ENCODE measurements around the gene RASGRF2. TPM values are rescaled to one million over a fixed set of nuclear protein-coding genes. Genes with fewer than 3 reads are reported as not detected.
A peak's percentile ranks its signal among the peaks of the same experiment; 100 is the strongest.

Gene RASGRF2
- total RNA-seq, 1 experiment from 2014 or later: 5.3 TPM

- H3K27me3 ChIP-seq (ENCODE audit: control insufficient read depth, insufficient read depth, low read length): no peaks in the 10 kb centered on the region
- DNase-seq: no peak
- no peak overlapping the region for H3K4me3 ChIP-seq (ENCODE audit: insufficient read depth, low read depth, low read length)
- H3K36me3 ChIP-seq (replicated peaks; ENCODE audit: control insufficient read depth, insufficient read depth, low read length): no peaks in the 10 kb centered on the region
Measured at GRCh38 chr5:81172710-81173109, 212.5 kb downstream of the RASGRF2 start.

- Histone ChIP-seq H3K27me3 (ENCODE audit: control insufficient read depth, insufficient read depth, low read length) (no peaks in the 10 kb centered on the region), H3K4me3 (ENCODE audit: insufficient read depth, low read depth, low read length) (no peak overlapping the region), H3K36me3 (replicated peaks; ENCODE audit: control insufficient read depth, insufficient read depth, low read length) (no peaks in the 10 kb centered on the region)
- no peak for DNase-seq
Measured at GRCh38 chr5:81177061-81177460, 216.9 kb downstream of the RASGRF2 start.

GRCh38 chr5:81179959-81180358 is 219.8 kb downstream of the RASGRF2 start:
- Histone ChIP-seq H3K27me3 (ENCODE audit: control insufficient read depth, insufficient read depth, low read length) (no peaks in the 10 kb centered on the region), H3K36me3 (replicated peaks; ENCODE audit: control insufficient read depth, insufficient read depth, low read length) (no peaks in the 10 kb centered on the region), H3K4me3 (ENCODE audit: insufficient read depth, low read depth, low read length) (no peak overlapping the region)
- DNase-seq: no peak

- H3K27me3 ChIP-seq (ENCODE audit: control insufficient read depth, insufficient read depth, low read length): no peaks in the 10 kb centered on the region
- H3K36me3 ChIP-seq (replicated peaks; ENCODE audit: control insufficient read depth, insufficient read depth, low read length): no peaks in the 10 kb centered on the region
- no peak for DNase-seq
- no peak overlapping the region for H3K4me3 ChIP-seq (ENCODE audit: insufficient read depth, low read depth, low read length)
Measured at GRCh38 chr5:81180780-81181460, 220.8 kb downstream of the RASGRF2 start.

- H3K27me3 ChIP-seq (ENCODE audit: control insufficient read depth, insufficient read depth, low read length): no peaks in the 10 kb centered on the region
- H3K4me3 ChIP-seq (ENCODE audit: insufficient read depth, low read depth, low read length): no peak overlapping the region
- peak; percentile 40 for DNase-seq
- H3K36me3 ChIP-seq (replicated peaks; ENCODE audit: control insufficient read depth, insufficient read depth, low read length): no peaks in the 10 kb centered on the region
Measured at GRCh38 chr5:81181576-81182316, 221.6 kb downstream of the RASGRF2 start.

DNA sequence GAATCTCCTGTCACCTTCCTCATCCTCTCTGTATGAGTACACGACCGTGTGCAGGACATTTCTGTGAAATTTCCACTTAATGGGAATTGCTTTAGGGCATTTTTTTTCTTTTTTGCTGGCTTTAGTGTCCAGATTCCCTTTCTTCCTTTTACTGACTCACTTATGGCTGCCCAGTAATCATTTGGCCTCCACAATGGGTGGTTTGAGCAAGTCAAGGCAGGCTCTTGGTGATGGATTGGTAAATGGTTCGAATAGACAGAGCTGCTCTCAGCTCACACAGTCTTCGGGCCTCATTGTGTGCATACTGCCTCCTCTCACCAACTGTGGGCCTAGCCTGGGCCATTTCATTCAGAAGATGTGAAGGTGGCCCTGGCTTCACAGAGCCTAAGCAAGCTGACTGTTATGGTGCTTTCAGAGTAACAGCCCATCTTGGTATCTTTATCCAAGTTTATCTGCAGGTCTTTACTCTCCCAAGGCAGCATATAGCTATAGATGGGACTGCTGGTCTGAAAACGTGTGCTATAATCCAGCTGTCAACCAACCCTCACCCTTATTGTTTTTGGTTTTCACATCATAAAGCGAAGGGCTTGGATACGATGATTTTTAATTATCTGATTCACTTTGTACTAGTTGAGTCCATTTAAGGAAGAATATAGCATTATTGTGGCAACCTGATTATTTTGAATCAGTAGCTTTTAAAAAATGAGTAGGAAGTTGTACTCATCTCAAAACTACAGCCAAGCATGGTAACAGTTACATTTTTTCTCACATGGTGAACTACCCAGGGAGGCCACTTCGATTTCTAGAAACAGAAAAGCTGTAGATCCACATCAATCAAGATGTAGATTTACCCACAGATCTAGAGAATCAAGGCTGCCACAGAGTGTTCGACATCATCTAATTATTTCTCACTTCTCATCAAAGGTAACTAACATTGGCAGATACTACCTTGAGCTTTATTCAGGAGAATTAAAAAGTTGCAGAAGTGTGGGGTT is 222.5 kb downstream of the RASGRF2 start:
- H3K27me3 ChIP-seq (ENCODE audit: control insufficient read depth, insufficient read depth, low read length): no peaks in the 10 kb centered on the region
- H3K4me3 ChIP-seq (ENCODE audit: insufficient read depth, low read depth, low read length): no peak overlapping the region
- no peaks in the 10 kb centered on the region for H3K36me3 ChIP-seq (replicated peaks; ENCODE audit: control insufficient read depth, insufficient read depth, low read length)
- no peak for DNase-seq

GRCh38 chr5:81183811-81184748 is 223.9 kb downstream of the RASGRF2 start:
- Histone ChIP-seq H3K36me3 (replicated peaks; ENCODE audit: control insufficient read depth, insufficient read depth, low read length) (no peaks in the 10 kb centered on the region; the same call in 1 of the 2 replicates), H3K27me3 (ENCODE audit: control insufficient read depth, insufficient read depth, low read length) (no peaks in the 10 kb centered on the region), H3K4me3 (ENCODE audit: insufficient read depth, low read depth, low read length) (no peak overlapping the region)
- no peak for DNase-seq

DNA sequence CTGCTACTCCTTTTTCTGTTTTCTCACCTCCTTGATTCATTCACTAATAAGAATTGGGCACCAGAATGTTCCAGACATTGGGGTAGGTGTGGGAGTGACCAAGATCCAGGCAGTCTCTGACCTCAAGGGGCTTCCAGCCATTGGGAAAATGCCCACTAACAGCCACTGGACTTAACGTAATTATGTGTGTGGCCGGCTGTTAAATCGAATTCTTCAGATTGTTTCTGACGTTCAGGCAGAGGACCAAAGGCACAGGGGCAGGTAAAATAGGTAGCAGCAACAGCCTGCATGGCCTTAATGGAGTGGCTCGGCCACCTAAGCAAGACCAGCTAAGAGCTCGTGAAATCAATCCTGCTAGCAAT is 224.6 kb downstream of the RASGRF2 start:
- Histone ChIP-seq H3K36me3 (replicated peaks; ENCODE audit: control insufficient read depth, insufficient read depth, low read length) (no peaks in the 10 kb centered on the region; the same call in 1 of the 2 replicates), H3K4me3 (ENCODE audit: insufficient read depth, low read depth, low read length) (no peak overlapping the region), H3K27me3 (ENCODE audit: control insufficient read depth, insufficient read depth, low read length) (no peaks in the 10 kb centered on the region)
- DNase-seq: no peak

GRCh38 chr5:81187885-81188284 is 227.7 kb downstream of the RASGRF2 start:
- no peak for DNase-seq
- Histone ChIP-seq H3K36me3 (replicated peaks; ENCODE audit: control insufficient read depth, insufficient read depth, low read length) (no peaks in the 10 kb centered on the region; the same call in 1 of the 2 replicates), H3K4me3 (ENCODE audit: insufficient read depth, low read depth, low read length) (no peak overlapping the region), H3K27me3 (ENCODE audit: control insufficient read depth, insufficient read depth, low read length) (no peaks in the 10 kb centered on the region)

- H3K4me3 ChIP-seq (ENCODE audit: insufficient read depth, low read depth, low read length): no peak overlapping the region
- no peak for DNase-seq
- no peaks in the 10 kb centered on the region for H3K27me3 ChIP-seq (ENCODE audit: control insufficient read depth, insufficient read depth, low read length)
- H3K36me3 ChIP-seq (replicated peaks; ENCODE audit: control insufficient read depth, insufficient read depth, low read length): no peaks in the 10 kb centered on the region; the same call in 1 of the 2 replicates
Measured at GRCh38 chr5:81188962-81189361, 228.8 kb downstream of the RASGRF2 start.

DNA sequence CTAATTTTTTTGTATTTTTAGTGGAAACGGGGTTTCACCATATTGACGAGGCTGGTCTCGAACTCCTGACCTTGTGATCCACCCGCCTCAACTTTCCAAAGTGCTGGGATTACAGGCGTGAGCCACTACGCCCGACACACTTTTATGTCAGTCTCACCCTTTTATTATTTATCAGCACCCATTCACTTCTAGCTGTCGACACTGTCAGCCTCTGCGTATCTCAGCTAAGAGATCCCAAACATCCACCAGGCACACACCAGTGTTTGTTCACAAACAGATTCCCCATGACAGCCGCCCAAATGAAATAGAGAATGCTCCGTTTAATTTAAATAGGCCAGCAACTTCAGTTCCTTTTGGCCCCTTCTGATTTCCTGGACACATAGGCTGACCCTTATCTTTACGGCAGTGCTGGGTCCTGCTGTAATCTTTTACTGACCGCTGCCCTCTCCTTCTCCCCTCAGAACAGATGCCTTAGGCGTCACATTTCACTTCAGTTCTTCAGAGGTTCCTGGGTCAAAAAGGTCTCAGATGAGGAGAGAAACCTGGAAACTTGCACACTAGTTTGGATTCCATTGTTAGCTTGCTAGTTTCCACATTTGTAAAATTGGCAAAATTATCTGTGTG is 229.8 kb downstream of the RASGRF2 start:
- H3K4me3 ChIP-seq (ENCODE audit: insufficient read depth, low read depth, low read length): no peak overlapping the region
- no peak for DNase-seq
- no peaks in the 10 kb centered on the region for H3K27me3 ChIP-seq (ENCODE audit: control insufficient read depth, insufficient read depth, low read length)
- no peaks in the 10 kb centered on the region; the same call in 1 of the 2 replicates for H3K36me3 ChIP-seq (replicated peaks; ENCODE audit: control insufficient read depth, insufficient read depth, low read length)

DNA sequence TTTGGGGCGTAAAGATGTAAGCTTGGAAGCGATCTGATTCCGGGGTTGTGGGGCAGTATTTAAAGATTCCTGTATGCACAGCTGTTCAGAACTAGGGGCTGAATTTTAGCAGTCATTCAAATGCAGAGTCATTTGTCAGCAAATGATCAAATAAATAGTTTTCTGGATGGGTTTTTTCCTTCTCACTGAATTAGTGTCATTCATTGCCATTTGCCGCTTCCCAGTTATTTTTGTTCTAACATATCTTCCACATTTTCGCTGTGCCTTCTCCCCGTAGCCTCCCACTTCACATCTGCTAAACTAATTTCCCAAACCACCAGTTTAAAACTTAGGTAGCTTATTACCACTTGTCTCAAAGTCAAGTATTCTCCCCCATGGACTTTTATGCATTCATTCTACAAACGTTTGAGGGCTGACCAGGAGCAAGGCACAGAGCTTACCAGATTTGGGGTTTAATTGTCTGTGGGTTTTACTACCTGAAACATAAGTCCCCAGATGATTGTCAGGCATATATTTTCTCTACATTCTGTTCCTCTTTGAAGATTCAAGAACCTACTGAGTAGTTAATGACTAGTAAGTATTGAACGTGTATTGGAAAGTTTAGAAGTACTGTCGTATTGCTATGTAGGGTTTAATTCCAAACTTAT is 231.7 kb downstream of the RASGRF2 start:
- Histone ChIP-seq H3K4me3 (ENCODE audit: insufficient read depth, low read depth, low read length) (no peak overlapping the region), H3K27me3 (ENCODE audit: control insufficient read depth, insufficient read depth, low read length) (no peaks in the 10 kb centered on the region), H3K36me3 (replicated peaks; ENCODE audit: control insufficient read depth, insufficient read depth, low read length) (no peaks in the 10 kb centered on the region; the same call in 1 of the 2 replicates)
- no peak for DNase-seq

DNA sequence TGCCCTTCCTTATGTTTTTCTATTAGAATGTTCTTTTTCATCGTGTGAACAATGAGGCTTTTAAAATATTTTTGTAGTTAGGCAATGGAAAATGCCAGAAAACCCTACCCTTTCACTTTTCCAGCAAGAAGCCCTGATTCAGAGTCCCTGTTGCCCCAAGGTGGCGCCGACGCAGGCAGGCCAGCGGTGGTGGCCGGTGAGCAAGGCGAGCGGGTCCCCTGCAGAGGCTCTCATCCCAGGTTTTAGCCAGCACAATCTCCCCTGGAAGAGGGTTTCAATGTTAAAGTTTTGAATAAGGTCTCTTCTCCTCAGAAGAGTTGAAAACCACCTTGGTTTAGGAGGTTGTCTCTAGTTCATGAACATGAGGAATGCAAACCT is 232.2 kb downstream of the RASGRF2 start:
- peak; percentile 73 for DNase-seq
- no peaks in the 10 kb centered on the region for H3K27me3 ChIP-seq (ENCODE audit: control insufficient read depth, insufficient read depth, low read length)
- no peaks in the 10 kb centered on the region; the same call in 1 of the 2 replicates for H3K36me3 ChIP-seq (replicated peaks; ENCODE audit: control insufficient read depth, insufficient read depth, low read length)
- no peak overlapping the region for H3K4me3 ChIP-seq (ENCODE audit: insufficient read depth, low read depth, low read length)
